Measurements from ENCODE around the gene MOB3A. TPM values are rescaled to one million over a fixed set of nuclear protein-coding genes. Genes with fewer than 3 reads are reported as not detected.
A peak's percentile ranks its signal among the peaks of the same experiment; 100 is the strongest.

Gene MOB3A
- total RNA-seq, 6 donors from 2014 or later = 35.4 to 107 (median 60.7) TPM

GRCh38 chr19:2060884-2061494, 35.1 kb downstream of the MOB3A start:
- DNase-seq (peak in 1 of 2 donors; percentile 65), ATAC-seq (ENCODE audit: low FRiP score in 2 of 2) (peak; percentile 31 to 81)
- Histone ChIP-seq H3K27ac (peak overlapping the region; percentile 97 to 100 (median 100)), H3K36me3 (no peaks in the 10 kb centered on the region), H3K27me3 (no peaks in the 10 kb centered on the region), H3K4me3 (peak overlapping the region; percentile 26 to 70 (median 66)), H3K9me3 (no peaks in the 10 kb centered on the region), H3K4me1 (peaks cover 51 to 71% (median 53%) of the 10 kb centered on the region in 4 donors)
- WGBS, 2 donors = 0% methylated on average over 6 of the region's 55 CpGs; no CpG with 5 or more reads in 1 of the 2 donors
- TF ChIP-seq CTCF (IDR thresholded peaks at IDR 0.05) = peak in 1 of 6 experiments; percentile 6
- peak in 3 of 4 donors; percentile 71 to 97 (median 93) for TF ChIP-seq POLR2A (IDR thresholded peaks at IDR 0.05)
- no peak for TF ChIP-seq EP300 (IDR thresholded peaks at IDR 0.05)
- TF ChIP-seq POLR2AphosphoS5 (IDR thresholded peaks at IDR 0.05) = peak; percentile 67 to 84

DNA sequence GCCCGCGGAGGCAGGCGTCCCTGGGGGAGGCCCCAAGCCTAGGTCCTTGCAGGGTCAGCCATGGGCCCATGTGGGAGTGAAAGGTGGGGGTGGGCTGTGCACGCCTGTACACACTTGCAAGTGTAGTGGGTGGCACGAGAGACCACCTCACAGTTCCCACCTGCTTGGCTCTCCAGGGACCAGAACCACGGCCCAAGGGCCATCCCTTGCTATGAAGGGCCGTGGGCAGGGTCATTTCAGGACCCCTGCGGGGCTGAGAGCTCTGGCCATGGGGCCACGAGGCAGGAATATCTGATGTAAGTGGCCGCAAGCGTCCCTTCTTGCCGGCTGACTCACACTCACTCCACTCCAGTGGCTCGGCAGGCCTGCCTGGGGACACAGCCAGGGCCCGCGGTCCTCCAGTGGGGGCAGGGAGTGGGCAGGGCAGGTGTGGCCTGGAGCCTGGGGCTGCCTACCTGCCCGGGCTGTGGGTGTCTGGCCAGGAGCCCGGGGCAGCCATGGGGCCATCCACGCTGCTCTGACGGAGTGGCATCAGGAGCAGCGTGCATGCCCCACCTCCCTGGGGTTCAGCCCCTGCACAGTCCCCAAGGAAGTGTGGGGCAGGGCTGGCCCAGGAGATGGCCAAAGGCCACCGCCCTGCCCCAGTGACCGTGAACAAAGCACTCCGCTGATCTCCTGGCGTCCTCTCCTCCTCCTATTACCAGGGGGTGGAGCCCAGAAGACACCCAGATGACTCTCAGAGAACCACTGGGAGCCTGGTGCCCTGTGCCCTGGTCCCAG, 36.5 kb downstream of the MOB3A start:
- TF ChIP-seq POLR2A (IDR thresholded peaks at IDR 0.05) = peak in 2 of 4 donors; percentile 31 to 75
- TF ChIP-seq POLR2AphosphoS5 (IDR thresholded peaks at IDR 0.05) = peak; percentile 52 to 74
- no peak for TF ChIP-seq CTCF (IDR thresholded peaks at IDR 0.05)
- TF ChIP-seq EP300 (IDR thresholded peaks at IDR 0.05) = peak in 1 of 4 donors; percentile 79
- ATAC-seq (ENCODE audit: low FRiP score in 2 of 2) = peak; percentile 11 to 84
- Histone ChIP-seq H3K9me3 (no peaks in the 10 kb centered on the region), H3K27ac (peak overlapping the region; percentile 97 to 100 (median 100)), H3K4me3 (peak overlapping the region in 3 of 4 donors; percentile 19 to 70 (median 68)), H3K4me1 (peaks cover 64 to 80% (median 66%) of the 10 kb centered on the region in 4 donors), H3K36me3 (no peaks in the 10 kb centered on the region), H3K27me3 (no peaks in the 10 kb centered on the region)
- 26 to 44% methylated on average over 15 to 18 of the region's 24 CpGs for WGBS, 2 donors
- peak; percentile 93 to 94 for DNase-seq

DNA sequence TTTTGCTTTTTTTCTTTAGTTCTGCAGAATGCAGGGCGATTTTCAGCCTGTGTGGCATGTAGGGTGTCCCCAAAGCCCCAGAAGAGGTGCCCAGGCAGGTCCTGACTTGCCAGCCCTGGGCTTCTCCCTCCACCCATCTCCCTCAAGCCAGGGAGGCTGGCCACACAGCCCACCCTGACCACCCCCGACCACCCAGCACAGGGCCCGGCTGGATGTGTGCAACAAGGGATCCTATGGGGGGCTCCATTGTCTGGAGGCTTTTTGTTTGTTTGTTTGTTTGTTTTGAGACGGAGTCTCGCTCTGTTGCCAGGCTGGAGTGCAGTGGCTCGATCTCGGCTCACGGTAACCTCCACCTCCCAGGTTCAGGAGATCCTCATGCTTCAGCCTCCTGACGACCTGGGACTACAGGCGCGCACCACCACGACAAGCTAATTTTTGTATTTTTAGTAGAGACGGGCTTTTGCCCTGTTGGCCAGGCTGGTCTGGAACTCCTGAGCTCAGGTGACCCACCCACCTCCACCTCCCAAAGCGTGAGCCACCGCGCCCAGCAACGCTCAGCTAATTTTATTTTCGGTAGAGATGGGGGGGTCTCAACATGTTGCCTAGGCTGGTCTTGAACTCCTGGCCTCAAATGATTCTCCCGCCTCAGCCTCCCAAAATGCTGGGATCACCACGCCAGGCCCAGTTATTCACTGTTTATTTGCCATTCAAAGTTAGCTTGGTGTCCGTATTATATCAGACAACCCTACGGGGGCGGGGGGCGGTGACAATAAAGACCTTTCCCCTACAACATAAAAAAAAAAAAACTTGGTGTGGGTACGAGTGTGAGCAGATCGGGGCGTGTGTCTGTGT, 37.3 kb downstream of the MOB3A start:
- H3K27ac ChIP-seq = peak overlapping the region; percentile 97 to 100 (median 100)
- H3K9me3 ChIP-seq = no peaks in the 10 kb centered on the region
- no peak for TF ChIP-seq EP300 (IDR thresholded peaks at IDR 0.05)
- no peak for TF ChIP-seq CTCF (IDR thresholded peaks at IDR 0.05)
- TF ChIP-seq POLR2A (IDR thresholded peaks at IDR 0.05) = no peak
- TF ChIP-seq POLR2AphosphoS5 (IDR thresholded peaks at IDR 0.05) = no peak
- H3K4me3 ChIP-seq = peak overlapping the region in 1 of 4 donors; percentile 70
- no peaks in the 10 kb centered on the region for H3K27me3 ChIP-seq
- H3K4me1 ChIP-seq = peaks cover 73 to 88% (median 74%) of the 10 kb centered on the region in 4 donors
- WGBS, 2 donors = 88% methylated on average over 26 to 27 of the region's 27 CpGs
- no peak for ATAC-seq (ENCODE audit: low FRiP score in 2 of 2)
- no peaks in the 10 kb centered on the region for H3K36me3 ChIP-seq
- DNase-seq = no peak

DNA sequence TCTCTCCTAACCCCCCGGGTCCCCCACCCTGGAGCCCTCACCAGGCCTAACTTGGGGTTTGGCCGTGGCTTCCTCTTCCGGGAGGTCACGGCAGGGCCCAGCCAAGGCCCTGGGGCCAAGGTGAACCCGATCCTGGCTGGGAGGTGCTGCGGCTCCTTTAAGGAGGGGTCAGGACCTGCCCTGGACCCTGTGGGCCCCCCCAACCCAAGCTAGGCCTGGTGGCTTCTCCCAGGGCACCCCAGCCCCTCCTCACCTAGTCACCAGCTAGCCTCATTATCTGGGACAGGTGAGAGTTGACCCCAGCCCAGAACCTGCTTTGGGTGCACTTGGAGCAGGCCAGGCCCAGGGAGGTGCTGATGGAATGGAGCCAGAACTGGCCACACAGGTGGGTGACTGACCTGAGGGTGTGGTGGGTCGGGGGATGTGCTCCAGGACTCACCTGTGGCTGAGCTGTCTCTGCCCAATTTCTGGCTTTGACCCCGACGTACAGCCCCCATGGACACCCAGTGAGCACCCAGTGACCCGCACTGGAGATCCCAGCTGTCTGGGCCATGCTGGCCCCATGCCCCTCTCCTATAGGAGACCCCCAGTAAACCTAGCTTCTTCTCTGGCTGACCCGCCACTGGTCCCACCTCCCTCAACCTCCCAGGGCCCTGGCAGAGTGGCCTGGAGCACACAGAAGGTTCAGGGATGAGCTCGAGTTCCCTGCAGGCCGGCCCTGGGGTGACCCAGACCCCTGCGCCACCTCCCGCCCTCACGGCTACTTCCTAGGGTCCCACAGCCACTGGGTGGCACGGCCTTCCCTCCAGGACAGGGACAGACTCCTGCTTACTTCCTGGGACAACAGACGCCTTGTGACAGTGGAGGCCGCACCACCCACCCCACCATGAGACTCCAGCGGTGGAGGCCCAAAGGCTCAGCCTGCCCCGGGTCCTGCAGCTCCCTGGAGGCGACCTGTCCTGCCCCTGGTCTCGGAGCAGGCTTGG, 38.3 kb downstream of the MOB3A start:
- TF ChIP-seq CTCF (IDR thresholded peaks at IDR 0.05) (no peak), POLR2A (IDR thresholded peaks at IDR 0.05) (no peak), POLR2AphosphoS5 (IDR thresholded peaks at IDR 0.05) (no peak), EP300 (IDR thresholded peaks at IDR 0.05) (no peak)
- no peaks in the 10 kb centered on the region for H3K9me3 ChIP-seq
- 80 to 86% methylated on average over 8 to 21 of the region's 23 CpGs for WGBS, 2 donors
- H3K36me3 ChIP-seq = no peaks in the 10 kb centered on the region
- peaks cover 74 to 91% (median 79%) of the 10 kb centered on the region in 4 donors for H3K4me1 ChIP-seq
- H3K27ac ChIP-seq = peak overlapping the region; percentile 97 to 100 (median 100)
- H3K27me3 ChIP-seq = no peaks in the 10 kb centered on the region
- DNase-seq (peak; percentile 22 to 70), ATAC-seq (ENCODE audit: low FRiP score in 2 of 2) (no peak)
- H3K4me3 ChIP-seq = no peak overlapping the region

All from upper lobe of left lung (tissue), 6 donors.